HEK293 (cell line): ENCODE data around the gene LAMB4.

Source experiments
- CTCF ChIA-PET: fragments of 350-600 bp; formaldehyde crosslinking; extraction: SDS; loops from one replicate; lab custom pipeline; 2021; ENCODE audit warnings: antibody characterized with exemption; lab: Yijun Ruan, JAX
- POLR2A ChIA-PET: fragments of 300-600 bp; formaldehyde crosslinking; extraction: SDS; loops from one replicate; lab custom pipeline; 2020; ENCODE audit warnings: antibody characterized with exemption, inconsistent platforms; lab: Yijun Ruan, JAX
- H3K27ac ChIP-seq: fragments of 200-500 bp; sonication (Bioruptor generic); 2 replicates; pipeline ENCODE4 v1.5.1; 2014; ENCODE audit warnings: low read depth, low read length, control low read depth, inconsistent platforms; ENCODE audit errors: extremely low read depth
- H3K36me3 ChIP-seq, 2 experiments: fragments of 200-500 bp in 1 of 2; sonication (Bioruptor generic) in 1 of 2; 1 replicate in 1 of 2; 2 replicates in 1 of 2; pipeline ENCODE4 v1.5.1; 2014 to 2017; ENCODE audit warnings: inconsistent platforms in 2 of 2, low read length in 2 of 2; ENCODE audit not compliant: control insufficient read depth in 2 of 2, insufficient read depth in 1 of 2
- H3K4me1 ChIP-seq: fragments of 200-500 bp; sonication (Bioruptor generic); 2 replicates; pipeline ENCODE4 v1.5.1; 2014; ENCODE audit warnings: mild to moderate bottlenecking, low read length, inconsistent platforms; ENCODE audit not compliant: control insufficient read depth, insufficient read depth
- H3K4me3 ChIP-seq: 2 replicates; pipeline ENCODE4 v1.5.1; 2011; ENCODE audit warnings: low read depth, mild to moderate bottlenecking, control low read depth, low read length, moderate library complexity
- H3K9me3 ChIP-seq: fragments of 200-500 bp; sonication (Bioruptor generic); 2 replicates; pipeline ENCODE4 v1.5.1; 2014; ENCODE audit warnings: low read depth, low read length, inconsistent platforms; ENCODE audit not compliant: control insufficient read depth, insufficient read depth
- SALL2 ChIP-seq: fragments of 450-650 bp; formaldehyde crosslinking; IDR thresholded peaks from 2 replicates; pipeline ENCODE4 v1.5.0; 2017; ENCODE audit warnings: missing biosample characterization, mild to moderate bottlenecking, missing genetic modification characterization, borderline replicate concordance
- ZBTB20 ChIP-seq: fragments of 450-650 bp; formaldehyde crosslinking; IDR thresholded peaks from 2 replicates; pipeline ENCODE4 v1.5.1; 2016; ENCODE audit warnings: missing biosample characterization, missing genetic modification characterization
- ZBTB44 ChIP-seq: fragments of 450-650 bp; IDR thresholded peaks from 2 replicates; pipeline ENCODE4 v1.5.1; 2018; ENCODE audit warnings: missing biosample characterization, mild to moderate bottlenecking, missing genetic modification characterization
- ZEB2 ChIP-seq: fragments of 450-650 bp; formaldehyde crosslinking; IDR thresholded peaks from 2 replicates; pipeline ENCODE4 v1.5.1; 2016; ENCODE audit warnings: missing biosample characterization, missing genetic modification characterization
- ZFP41 ChIP-seq: fragments of 450-650 bp; formaldehyde crosslinking; IDR thresholded peaks from 2 replicates; pipeline ENCODE4 v1.5.1; 2016; ENCODE audit warnings: missing biosample characterization, missing genetic modification characterization, borderline replicate concordance
- ZIC2 ChIP-seq: fragments of 450-650 bp; formaldehyde crosslinking; IDR thresholded peaks from 2 replicates; pipeline ENCODE4 v1.5.1; 2016; ENCODE audit warnings: missing biosample characterization, missing genetic modification characterization
- ZNF174 ChIP-seq: fragments of 450-650 bp; formaldehyde crosslinking; IDR thresholded peaks from 2 replicates; pipeline ENCODE4 v1.5.0; 2017; ENCODE audit warnings: missing biosample characterization, mild to moderate bottlenecking, missing genetic modification characterization
- ZNF19 ChIP-seq: fragments of 450-650 bp; formaldehyde crosslinking; IDR thresholded peaks from 2 replicates; pipeline ENCODE4; 2016; ENCODE audit warnings: missing biosample characterization, missing genetic modification characterization, low read depth
- ZNF239 ChIP-seq: fragments of 450-650 bp; formaldehyde crosslinking; IDR thresholded peaks from 2 replicates; pipeline ENCODE4 v1.5.1; 2016; ENCODE audit warnings: missing biosample characterization, missing genetic modification characterization
- ZNF366 ChIP-seq: fragments of 450-650 bp; formaldehyde crosslinking; conservative IDR thresholded peaks from 2 replicates; pipeline ENCODE4 v1.5.1; 2016; ENCODE audit warnings: missing biosample characterization, missing genetic modification characterization
- ZNF416 ChIP-seq: fragments of 450-650 bp; formaldehyde crosslinking; IDR thresholded peaks from 2 replicates; pipeline ENCODE4 v1.5.1; 2016; ENCODE audit warnings: missing biosample characterization, missing genetic modification characterization
- ZNF549 ChIP-seq: fragments of 450-650 bp; IDR thresholded peaks from 2 replicates; pipeline ENCODE4 v1.5.1; 2018; ENCODE audit warnings: missing biosample characterization, missing genetic modification characterization, mild to moderate bottlenecking, inconsistent platforms, moderate library complexity
- ZNF558 ChIP-seq: fragments of 450-650 bp; formaldehyde crosslinking; IDR thresholded peaks from 2 replicates; pipeline ENCODE4 v1.5.1; 2016; ENCODE audit warnings: missing biosample characterization, missing genetic modification characterization
- ZNF621 ChIP-seq: fragments of 450-650 bp; formaldehyde crosslinking; IDR thresholded peaks from 2 replicates; pipeline ENCODE4 v1.5.1; 2017; ENCODE audit warnings: missing biosample characterization, missing genetic modification characterization
- ZNF660 ChIP-seq: fragments of 450-650 bp; IDR thresholded peaks from 2 replicates; pipeline ENCODE4 v1.5.1; 2018; ENCODE audit warnings: missing biosample characterization, mild to moderate bottlenecking, missing genetic modification characterization
- ZNF76 ChIP-seq: fragments of 450-650 bp; formaldehyde crosslinking; IDR thresholded peaks from 2 replicates; pipeline ENCODE4; 2016; ENCODE audit warnings: low read depth, missing biosample characterization, missing genetic modification characterization, borderline replicate concordance
- ZNF785 ChIP-seq: fragments of 450-650 bp; formaldehyde crosslinking; IDR thresholded peaks from 2 replicates; pipeline ENCODE4 v1.5.1; 2016; ENCODE audit warnings: missing biosample characterization, missing genetic modification characterization
- TF ChIP-seq, protein P1 (sequence below): fragments of 450-650 bp; formaldehyde crosslinking; IDR thresholded peaks from 2 replicates; pipeline ENCODE4 v1.5.1; 2016; ENCODE audit warnings: missing biosample characterization, missing genetic modification characterization
- TF ChIP-seq, protein P2 (sequence below): fragments of 450-650 bp; formaldehyde crosslinking; IDR thresholded peaks from 2 replicates; pipeline ENCODE4 v1.5.1; 2016; ENCODE audit warnings: missing biosample characterization, missing genetic modification characterization
- TF ChIP-seq, protein P3 (sequence below): fragments of 450-650 bp; formaldehyde crosslinking; IDR thresholded peaks from 2 replicates; pipeline ENCODE4 v1.5.1; 2017; ENCODE audit warnings: missing biosample characterization, missing genetic modification characterization

Gene LAMB4

DNA sequence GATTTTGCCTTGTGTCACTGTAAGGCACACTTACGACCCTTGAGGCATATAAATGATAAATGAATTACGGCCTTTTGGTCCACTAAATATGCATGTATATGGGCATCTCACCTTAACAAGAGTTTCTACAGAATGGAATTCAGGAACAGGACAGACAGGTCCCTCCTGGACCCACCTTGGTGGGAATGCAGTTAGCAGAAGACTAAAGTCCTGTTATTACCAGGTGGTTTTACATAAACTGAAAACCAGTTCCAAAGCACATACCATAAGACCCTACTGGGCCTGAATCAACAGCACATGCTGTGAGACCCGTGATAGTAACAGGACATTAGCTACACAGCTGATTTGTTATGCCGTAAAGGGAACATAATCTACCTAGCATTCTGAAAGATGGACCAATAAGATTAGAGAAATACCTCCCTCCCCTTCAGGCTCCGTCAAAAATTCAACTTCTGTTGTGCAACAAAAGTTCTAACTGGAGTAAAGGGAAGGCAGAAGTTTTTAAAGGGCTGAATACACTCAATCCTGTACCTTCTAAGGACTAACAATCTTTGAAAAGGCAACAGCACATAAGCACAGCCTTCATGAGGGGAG lies 151.2 kb downstream of the LAMB4 start:
- POLR2A ChIA-PET, result no interaction called here
- no peak overlapping the region for H3K27ac ChIP-seq
- H3K36me3 ChIP-seq, result peaks cover 14 to 52% of the 10 kb centered on the region in 2 experiments; a peak in 2 of 3 replicates
- no peak overlapping the region for H3K4me3 ChIP-seq
- no peaks in the 10 kb centered on the region for H3K9me3 ChIP-seq
- TF ChIP-seq ZNF239 (tag by site-specific recombination) (no peak), ZIC2 (tag by site-specific recombination) (peak; percentile 54; the same call in 1 of the 2 replicates)
- TF ChIP-seq, all 188 proteins: peak for 1
- H3K4me1 ChIP-seq, result no peaks in the 10 kb centered on the region
- CTCF ChIA-PET, result no interaction called here

DNA sequence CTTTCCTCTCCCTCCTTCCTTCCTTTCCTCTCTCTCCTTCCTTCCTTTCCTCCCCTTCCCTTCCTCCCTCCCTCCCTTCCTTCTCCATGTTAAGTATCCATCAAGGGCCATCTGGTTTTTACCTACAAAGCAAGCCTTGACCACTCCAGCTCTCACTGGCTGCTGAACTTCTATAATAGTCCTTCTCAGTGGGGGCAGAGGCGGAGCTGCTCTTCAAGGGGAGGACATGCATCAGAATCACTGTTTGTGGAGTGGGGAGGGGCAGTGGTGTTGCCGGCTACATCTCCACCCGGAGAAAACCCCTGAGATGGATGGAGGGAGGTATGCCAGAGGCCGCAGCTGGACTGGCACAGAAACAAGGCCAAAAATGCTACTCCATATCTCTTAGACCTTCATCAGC lies 153.1 kb downstream of the LAMB4 start:
- ChIA-PET CTCF (no interaction called here), POLR2A (no interaction called here)
- TF ChIP-seq ZEB2 (tag by site-specific recombination), result no peak
- TF ChIP-seq ZNF621 (tag by site-specific recombination), result no peak
- TF ChIP-seq, protein P1, sequence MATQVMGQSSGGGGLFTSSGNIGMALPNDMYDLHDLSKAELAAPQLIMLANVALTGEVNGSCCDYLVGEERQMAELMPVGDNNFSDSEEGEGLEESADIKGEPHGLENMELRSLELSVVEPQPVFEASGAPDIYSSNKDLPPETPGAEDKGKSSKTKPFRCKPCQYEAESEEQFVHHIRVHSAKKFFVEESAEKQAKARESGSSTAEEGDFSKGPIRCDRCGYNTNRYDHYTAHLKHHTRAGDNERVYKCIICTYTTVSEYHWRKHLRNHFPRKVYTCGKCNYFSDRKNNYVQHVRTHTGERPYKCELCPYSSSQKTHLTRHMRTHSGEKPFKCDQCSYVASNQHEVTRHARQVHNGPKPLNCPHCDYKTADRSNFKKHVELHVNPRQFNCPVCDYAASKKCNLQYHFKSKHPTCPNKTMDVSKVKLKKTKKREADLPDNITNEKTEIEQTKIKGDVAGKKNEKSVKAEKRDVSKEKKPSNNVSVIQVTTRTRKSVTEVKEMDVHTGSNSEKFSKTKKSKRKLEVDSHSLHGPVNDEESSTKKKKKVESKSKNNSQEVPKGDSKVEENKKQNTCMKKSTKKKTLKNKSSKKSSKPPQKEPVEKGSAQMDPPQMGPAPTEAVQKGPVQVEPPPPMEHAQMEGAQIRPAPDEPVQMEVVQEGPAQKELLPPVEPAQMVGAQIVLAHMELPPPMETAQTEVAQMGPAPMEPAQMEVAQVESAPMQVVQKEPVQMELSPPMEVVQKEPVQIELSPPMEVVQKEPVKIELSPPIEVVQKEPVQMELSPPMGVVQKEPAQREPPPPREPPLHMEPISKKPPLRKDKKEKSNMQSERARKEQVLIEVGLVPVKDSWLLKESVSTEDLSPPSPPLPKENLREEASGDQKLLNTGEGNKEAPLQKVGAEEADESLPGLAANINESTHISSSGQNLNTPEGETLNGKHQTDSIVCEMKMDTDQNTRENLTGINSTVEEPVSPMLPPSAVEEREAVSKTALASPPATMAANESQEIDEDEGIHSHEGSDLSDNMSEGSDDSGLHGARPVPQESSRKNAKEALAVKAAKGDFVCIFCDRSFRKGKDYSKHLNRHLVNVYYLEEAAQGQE, result no peak
- TF ChIP-seq ZNF366 (tag by site-specific recombination), result 0 out of 2 replicates have a peak, but pooled peaks have one; percentile 21
- TF ChIP-seq SALL2, result no peak
- TF ChIP-seq, protein P2, sequence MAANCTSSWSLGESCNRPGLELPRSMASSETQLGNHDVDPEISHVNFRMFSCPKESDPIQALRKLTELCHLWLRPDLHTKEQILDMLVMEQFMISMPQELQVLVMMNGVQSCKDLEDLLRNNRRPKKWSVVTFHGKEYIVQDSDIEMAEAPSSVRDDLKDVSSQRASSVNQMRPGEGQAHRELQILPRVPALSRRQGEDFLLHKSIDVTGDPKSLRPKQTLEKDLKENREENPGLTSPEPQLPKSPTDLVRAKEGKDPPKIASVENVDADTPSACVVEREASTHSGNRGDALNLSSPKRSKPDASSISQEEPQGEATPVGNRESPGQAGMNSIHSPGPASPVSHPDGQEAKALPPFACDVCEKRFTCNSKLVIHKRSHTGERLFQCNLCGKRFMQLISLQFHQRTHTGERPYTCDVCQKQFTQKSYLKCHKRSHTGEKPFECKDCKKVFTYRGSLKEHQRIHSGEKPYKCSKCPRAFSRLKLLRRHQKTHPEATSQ (tag by site-specific recombination), result no peak
- no peak for TF ChIP-seq ZNF660 (tag by site-specific recombination)
- H3K9me3 ChIP-seq, result no peaks in the 10 kb centered on the region
- H3K36me3 ChIP-seq, result peaks cover 11 to 59% of the 10 kb centered on the region in 2 experiments
- no peak overlapping the region for H3K27ac ChIP-seq
- H3K4me1 ChIP-seq, result no peaks in the 10 kb centered on the region
- no peak overlapping the region for H3K4me3 ChIP-seq

DNA sequence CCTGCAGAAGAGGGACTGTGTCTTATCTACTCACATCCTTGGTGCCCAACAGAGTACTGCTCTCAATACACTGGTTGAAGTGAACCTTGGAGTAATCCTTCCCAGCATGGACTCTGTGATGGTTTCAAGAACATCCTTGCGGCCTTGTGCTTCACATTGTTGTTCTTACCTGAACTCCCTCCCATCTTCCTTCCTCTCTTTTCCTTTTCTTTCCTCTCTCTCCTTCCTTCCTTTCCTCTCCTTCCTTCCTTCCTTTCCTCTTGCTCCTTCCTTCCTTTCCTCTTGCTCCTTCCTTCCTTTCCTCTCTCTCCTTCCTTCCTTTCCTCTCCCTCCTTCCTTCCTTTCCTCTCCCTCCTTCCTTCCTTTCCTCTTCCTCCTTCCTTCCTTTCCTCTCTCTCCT lies 153.5 kb downstream of the LAMB4 start:
- POLR2A ChIA-PET, result no interaction called here
- CTCF ChIA-PET, result no interaction called here
- H3K27ac ChIP-seq, result no peak overlapping the region
- TF ChIP-seq ZFP41 (tag by site-specific recombination) (no peak), ZNF366 (tag by site-specific recombination) (peak; percentile 78)
- peaks cover 11 to 61% of the 10 kb centered on the region in 2 experiments for H3K36me3 ChIP-seq
- no peaks in the 10 kb centered on the region for H3K4me1 ChIP-seq
- no peaks in the 10 kb centered on the region for H3K9me3 ChIP-seq
- H3K4me3 ChIP-seq, result no peak overlapping the region

- ChIA-PET CTCF (no interaction called here), POLR2A (no interaction called here)
- Histone ChIP-seq H3K4me3 (no peak overlapping the region), H3K9me3 (no peaks in the 10 kb centered on the region), H3K4me1 (no peaks in the 10 kb centered on the region), H3K36me3 (peaks cover 11 to 60% of the 10 kb centered on the region in 2 experiments), H3K27ac (no peak overlapping the region)
- TF ChIP-seq, protein P3, sequence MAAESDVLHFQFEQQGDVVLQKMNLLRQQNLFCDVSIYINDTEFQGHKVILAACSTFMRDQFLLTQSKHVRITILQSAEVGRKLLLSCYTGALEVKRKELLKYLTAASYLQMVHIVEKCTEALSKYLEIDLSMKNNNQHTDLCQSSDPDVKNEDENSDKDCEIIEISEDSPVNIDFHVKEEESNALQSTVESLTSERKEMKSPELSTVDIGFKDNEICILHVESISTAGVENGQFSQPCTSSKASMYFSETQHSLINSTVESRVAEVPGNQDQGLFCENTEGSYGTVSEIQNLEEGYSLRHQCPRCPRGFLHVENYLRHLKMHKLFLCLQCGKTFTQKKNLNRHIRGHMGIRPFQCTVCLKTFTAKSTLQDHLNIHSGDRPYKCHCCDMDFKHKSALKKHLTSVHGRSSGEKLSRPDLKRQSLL (tag by site-specific recombination), result no peak
- TF ChIP-seq ZNF174 (tag by site-specific recombination) (no peak), ZNF416 (tag by site-specific recombination) (no peak), ZBTB44 (tag by site-specific recombination) (no peak), ZNF785 (no peak), ZNF19 (tag by site-specific recombination) (no peak), ZNF76 (tag by site-specific recombination) (no peak), ZNF558 (no peak), ZBTB20 (tag by site-specific recombination) (no peak), ZNF549 (no peak)
Observed at GRCh38 chr7:107975394-107976013, 154.7 kb downstream of the LAMB4 start.
